Mucosa of stomach (tissue), 1 donor: ENCODE data around the gene PARVA.

ENCODE experiments used
- H3K27me3 ChIP-seq: one replicate; pipeline ENCODE4 v1.7.0; 2013; ENCODE audit warnings: mild to moderate bottlenecking, low read length; ENCODE audit not compliant: control insufficient read depth, insufficient read depth
- H3K36me3 ChIP-seq: one replicate; pipeline ENCODE4 v1.7.0; 2013; ENCODE audit warnings: low read length; ENCODE audit not compliant: control insufficient read depth, insufficient read depth
- H3K4me1 ChIP-seq: one replicate; pipeline ENCODE4 v1.7.0; 2013; ENCODE audit warnings: mild to moderate bottlenecking, low read length; ENCODE audit not compliant: control insufficient read depth, insufficient read depth
- H3K4me3 ChIP-seq: one replicate; pipeline ENCODE4 v1.7.0; 2013; ENCODE audit warnings: low read length
- H3K9ac ChIP-seq: one replicate; pipeline ENCODE4 v1.7.0; 2013; ENCODE audit warnings: mild to moderate bottlenecking, low read length, moderate library complexity
- H3K9me3 ChIP-seq: one replicate; pipeline ENCODE4 v1.7.0; 2013; ENCODE audit warnings: mild to moderate bottlenecking, low read length, moderate library complexity; ENCODE audit not compliant: control insufficient read depth
- donor health status: Pancreatic carcinoma.

Gene PARVA

DNA sequence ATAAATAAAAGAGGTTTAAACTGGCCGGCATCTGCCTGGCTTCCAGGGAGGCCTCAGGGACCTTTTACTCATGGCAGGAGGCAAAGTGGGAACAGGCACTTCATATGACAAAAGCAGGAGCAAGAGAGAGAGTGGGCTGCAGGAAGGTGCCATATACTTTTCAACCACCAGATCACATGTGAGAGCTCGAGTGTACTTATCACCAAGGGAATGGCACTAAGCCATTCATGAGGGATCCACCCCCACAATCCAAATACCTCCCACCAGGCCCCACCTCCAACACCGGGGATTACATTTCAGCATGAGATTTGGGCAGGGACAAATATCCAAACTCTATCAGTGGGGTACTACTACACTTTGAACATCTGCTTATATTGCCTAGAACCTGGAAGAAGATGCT lies 126.5 kb downstream of the PARVA start:
- Histone ChIP-seq H3K4me3 (no peak overlapping the region), H3K36me3 (no peaks in the 10 kb centered on the region), H3K4me1 (peaks cover 17% of the 10 kb centered on the region), H3K9me3 (no peaks in the 10 kb centered on the region), H3K9ac (no peak overlapping the region), H3K27me3 (no peaks in the 10 kb centered on the region)

DNA sequence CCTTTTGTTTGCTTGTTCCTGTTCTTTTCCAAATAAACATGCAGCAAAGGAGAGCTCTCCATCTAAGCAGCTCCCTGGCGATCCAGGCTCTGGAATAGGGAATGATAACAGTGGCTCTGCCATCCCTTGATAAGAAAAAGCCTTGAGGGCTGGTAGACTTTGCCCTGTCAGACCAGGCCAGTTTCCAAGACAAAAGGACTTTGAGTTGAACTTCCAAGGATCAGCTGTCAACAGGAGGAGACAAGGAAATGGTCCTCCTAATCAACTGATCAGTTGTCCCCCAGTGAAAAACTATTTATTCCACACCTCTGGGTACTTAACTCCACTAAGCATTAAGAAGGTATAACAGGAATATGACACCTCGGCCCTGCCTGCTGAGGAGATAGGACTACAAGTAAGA lies 127.8 kb downstream of the PARVA start:
- no peaks in the 10 kb centered on the region for H3K27me3 ChIP-seq
- H3K4me1 ChIP-seq, result peaks cover 24% of the 10 kb centered on the region
- H3K9ac ChIP-seq, result no peak overlapping the region
- H3K9me3 ChIP-seq, result no peaks in the 10 kb centered on the region
- H3K36me3 ChIP-seq, result no peaks in the 10 kb centered on the region
- H3K4me3 ChIP-seq, result no peak overlapping the region

DNA sequence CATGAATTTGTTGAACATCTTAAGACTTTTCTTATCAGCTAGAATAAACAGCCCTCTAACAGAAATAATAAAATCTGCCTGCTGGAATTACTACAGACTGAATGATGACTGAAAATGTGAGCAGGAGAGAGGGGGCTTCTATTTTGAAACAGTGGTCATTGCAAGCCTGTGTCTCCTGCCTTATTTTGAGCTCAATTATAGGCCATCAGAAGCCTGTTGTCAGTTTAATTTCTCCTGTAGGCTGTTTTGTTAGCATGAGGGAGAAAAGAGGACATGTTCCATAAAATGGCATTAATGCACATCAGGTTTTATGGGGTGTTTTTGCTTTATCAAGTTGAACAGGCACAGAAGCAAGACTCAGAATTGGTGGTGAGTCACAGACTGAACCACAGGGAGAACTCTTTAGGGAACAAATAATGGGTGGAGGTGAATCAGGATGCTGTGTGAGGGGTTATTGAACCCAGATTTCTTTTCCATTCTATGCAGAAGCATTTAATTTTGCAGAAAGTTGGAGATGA lies 129.1 kb downstream of the PARVA start:
- Histone ChIP-seq H3K4me3 (no peak overlapping the region), H3K27me3 (no peaks in the 10 kb centered on the region), H3K9me3 (no peaks in the 10 kb centered on the region), H3K9ac (no peak overlapping the region), H3K4me1 (peaks cover 24% of the 10 kb centered on the region), H3K36me3 (no peaks in the 10 kb centered on the region)

DNA sequence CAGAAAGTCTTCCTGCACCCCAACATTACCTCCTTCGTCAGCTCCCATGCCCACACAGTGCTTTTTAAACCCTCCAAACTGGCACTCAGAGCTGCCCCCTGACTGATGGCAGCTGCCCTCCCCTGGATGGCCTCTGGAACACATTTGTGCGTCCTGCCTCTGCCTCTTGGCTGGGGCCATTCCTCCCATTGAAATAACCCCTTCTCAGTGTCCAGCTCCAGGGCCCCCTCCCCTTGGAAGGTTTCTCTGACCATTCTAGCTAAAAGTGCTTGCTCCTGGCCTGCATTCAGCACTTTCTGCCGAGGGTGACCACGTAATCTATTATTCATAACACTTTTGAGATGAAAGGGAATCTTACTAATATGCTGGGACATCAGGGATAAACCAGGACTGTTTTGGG lies 130.0 kb downstream of the PARVA start:
- no peaks in the 10 kb centered on the region for H3K36me3 ChIP-seq
- no peak overlapping the region for H3K4me3 ChIP-seq
- H3K4me1 ChIP-seq, result peaks cover 24% of the 10 kb centered on the region
- no peaks in the 10 kb centered on the region for H3K9me3 ChIP-seq
- H3K9ac ChIP-seq, result no peak overlapping the region
- no peaks in the 10 kb centered on the region for H3K27me3 ChIP-seq

DNA sequence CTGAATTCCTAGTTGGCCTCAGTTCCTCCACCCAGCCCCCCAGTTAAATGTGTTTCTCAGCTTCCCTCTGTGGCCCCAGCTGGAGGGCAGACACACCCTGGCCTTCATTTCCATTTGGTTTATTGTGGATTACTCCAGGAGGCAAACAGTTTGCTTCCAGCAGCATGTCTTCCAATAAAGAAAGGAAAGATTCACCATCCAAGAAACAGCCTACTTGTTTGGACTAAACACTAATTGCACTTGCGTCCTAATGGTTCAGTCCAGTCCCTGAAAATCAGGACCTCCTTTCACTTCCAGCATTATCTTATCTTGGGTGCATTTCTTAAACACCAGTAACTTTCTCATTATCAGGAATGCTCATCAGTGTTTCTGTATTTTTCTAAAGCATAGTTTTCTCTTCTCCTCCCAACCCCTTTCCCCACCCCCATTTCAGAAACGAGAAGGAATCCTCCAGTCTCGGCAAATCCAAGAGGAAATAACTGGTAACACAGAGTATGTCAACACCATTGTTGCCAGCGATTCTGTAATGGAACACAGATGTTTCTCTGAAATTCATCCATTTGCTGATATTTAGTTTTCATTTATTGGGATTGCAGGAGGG lies 130.9 kb downstream of the PARVA start:
- H3K36me3 ChIP-seq, result no peaks in the 10 kb centered on the region
- no peaks in the 10 kb centered on the region for H3K9me3 ChIP-seq
- H3K27me3 ChIP-seq, result no peaks in the 10 kb centered on the region
- H3K4me3 ChIP-seq, result no peak overlapping the region
- H3K9ac ChIP-seq, result no peak overlapping the region
- H3K4me1 ChIP-seq, result peaks cover 18% of the 10 kb centered on the region

DNA sequence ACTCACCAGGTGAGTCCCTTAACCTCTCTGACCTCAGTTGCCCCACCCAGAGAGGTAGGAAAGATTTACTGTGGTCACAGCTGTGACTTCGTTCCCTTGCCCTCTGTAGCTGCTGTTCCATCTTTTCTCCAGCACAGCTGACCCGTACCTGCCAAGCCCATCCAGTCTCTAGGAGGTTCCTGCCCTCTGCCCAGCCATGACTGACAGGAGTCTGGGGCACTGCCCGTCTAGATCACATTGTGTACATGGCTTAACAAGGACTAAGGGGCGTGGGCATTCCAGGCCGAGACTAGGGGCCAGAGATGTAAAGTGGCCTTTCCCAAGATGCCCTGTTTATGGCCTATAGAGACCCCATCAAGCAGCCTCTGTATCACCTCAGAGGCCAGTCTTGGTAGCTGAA lies 132.0 kb downstream of the PARVA start:
- Histone ChIP-seq H3K9ac (no peak overlapping the region), H3K4me1 (peaks cover 11% of the 10 kb centered on the region), H3K36me3 (no peaks in the 10 kb centered on the region), H3K9me3 (no peaks in the 10 kb centered on the region), H3K27me3 (no peaks in the 10 kb centered on the region), H3K4me3 (no peak overlapping the region)

DNA sequence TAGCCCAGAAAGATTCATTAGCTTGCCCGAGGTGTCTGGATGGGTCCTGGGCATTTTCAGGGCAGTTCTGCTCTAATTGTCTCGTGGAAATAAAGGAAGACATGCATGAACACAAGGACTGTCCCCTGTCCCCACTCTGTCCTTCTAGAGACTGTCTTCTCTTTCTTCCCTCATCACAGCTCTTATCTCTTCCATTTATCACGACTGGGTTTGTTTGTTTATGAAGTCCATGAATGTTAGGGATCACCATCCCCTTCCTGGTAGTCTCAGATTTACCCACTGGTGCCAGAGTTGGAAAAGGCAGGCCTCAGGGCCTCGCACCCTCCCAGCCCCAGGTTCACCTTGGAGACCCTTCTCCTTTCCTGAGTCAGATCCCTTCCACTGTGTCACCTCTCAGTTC lies 134.8 kb downstream of the PARVA start:
- Histone ChIP-seq H3K9me3 (no peaks in the 10 kb centered on the region), H3K4me1 (peaks cover 11% of the 10 kb centered on the region), H3K9ac (no peak overlapping the region), H3K36me3 (no peaks in the 10 kb centered on the region), H3K4me3 (no peak overlapping the region), H3K27me3 (no peaks in the 10 kb centered on the region)

DNA sequence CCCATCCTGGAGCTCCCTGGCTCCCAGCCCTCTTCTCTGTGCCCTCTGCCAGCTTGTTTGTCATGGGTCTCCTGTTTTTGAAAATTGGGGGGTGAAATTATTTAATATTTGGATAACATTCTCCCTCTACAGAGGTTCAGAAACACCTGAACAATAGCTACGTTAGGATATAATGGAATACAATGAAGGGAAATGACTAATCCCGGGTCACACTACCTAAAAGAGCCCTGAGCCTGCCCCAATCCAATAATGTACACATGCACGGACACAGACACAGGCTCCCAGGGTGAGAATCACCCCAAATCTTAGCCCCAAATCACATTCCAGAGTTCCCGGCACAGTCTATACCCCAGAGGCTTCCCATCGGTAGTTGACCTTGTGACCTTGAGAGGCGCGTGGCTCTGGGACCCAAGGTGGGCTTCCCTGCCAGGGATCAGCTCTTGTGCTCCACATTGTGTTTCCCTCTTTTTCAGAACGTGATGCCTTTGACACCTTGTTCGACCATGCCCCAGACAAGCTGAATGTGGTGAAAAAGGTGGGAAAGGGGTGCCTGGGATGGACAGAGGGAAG lies 135.5 kb downstream of the PARVA start:
- Histone ChIP-seq H3K4me3 (no peak overlapping the region), H3K4me1 (peaks cover 8% of the 10 kb centered on the region), H3K27me3 (no peaks in the 10 kb centered on the region), H3K36me3 (no peaks in the 10 kb centered on the region), H3K9ac (no peak overlapping the region), H3K9me3 (no peaks in the 10 kb centered on the region)

DNA sequence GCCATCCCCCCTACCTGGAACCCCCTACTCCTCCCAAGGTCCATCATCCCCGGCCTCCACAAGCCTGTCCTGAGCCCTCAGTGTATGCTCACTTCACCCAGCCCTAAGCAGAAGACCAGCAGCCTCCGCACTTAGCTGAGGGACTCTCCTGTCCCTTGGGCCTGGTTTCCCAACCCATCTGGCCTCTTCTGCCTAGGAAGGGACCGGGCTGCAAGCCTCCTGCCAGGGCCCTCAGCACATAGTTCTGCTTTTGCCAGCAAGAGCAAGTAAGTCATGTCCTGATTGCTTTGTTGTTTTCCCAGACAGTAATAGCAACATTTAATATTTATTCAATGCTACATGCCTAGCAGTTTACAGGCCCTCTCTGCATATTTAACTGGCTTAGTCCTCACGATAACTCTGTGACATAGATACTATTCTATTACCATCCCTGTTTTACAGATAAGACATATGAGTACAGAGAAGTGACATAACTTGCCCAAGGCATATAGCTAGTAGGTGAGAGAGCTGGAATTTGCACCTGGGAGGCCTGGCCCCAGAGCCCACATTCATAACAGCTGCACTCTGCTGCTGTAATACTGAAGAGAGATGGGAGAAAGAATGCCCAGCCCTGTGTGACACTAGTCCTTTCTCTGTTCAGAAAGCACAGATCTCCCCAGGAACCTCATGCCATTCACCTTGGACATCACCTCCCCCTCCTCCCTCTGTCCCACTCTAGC lies 139.2 kb downstream of the PARVA start:
- Histone ChIP-seq H3K36me3 (no peaks in the 10 kb centered on the region), H3K4me1 (no peaks in the 10 kb centered on the region), H3K4me3 (no peak overlapping the region), H3K27me3 (no peaks in the 10 kb centered on the region), H3K9me3 (no peaks in the 10 kb centered on the region), H3K9ac (no peak overlapping the region)

DNA sequence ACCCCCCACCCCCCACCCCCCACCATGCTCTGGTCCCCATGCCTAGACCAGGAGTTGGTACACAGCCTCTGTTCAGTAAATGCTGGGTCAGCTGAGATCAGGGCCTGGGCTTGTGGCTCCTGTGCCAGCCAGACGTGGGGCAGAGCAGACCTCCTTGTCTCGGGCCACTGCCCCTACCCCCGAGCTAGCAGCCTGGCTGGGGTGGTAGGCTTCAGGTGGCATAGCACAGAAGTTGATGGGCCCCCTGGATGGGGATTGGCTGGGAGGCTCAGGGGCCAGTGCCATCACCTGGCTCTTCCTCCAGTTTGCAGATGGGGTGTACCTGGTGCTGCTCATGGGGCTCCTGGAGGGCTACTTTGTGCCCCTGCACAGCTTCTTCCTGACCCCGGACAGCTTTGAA lies 139.9 kb downstream of the PARVA start:
- H3K9ac ChIP-seq, result no peak overlapping the region
- H3K4me3 ChIP-seq, result no peak overlapping the region
- no peaks in the 10 kb centered on the region for H3K27me3 ChIP-seq
- no peaks in the 10 kb centered on the region for H3K36me3 ChIP-seq
- no peaks in the 10 kb centered on the region for H3K9me3 ChIP-seq
- no peaks in the 10 kb centered on the region for H3K4me1 ChIP-seq

DNA sequence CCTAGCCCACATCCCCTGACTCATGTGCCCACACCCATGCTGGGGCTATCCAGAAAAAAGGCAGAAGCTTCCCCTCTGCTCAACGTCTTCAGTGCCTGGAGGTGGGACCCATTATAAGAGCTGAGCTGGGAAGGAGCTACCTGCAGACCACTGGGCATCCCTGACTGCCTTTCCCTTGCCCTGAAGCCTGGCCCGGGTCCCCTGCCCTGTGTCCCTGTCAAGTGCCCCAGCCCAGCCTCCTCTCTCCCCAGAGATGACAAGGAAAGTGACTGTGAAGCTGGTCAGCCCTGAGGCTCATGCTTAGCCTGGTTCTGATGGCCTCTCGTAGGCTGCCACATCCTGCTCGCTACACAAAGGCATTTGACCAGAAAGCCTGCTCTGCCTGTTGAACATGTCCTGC lies 140.4 kb downstream of the PARVA start:
- H3K27me3 ChIP-seq, result no peaks in the 10 kb centered on the region
- no peaks in the 10 kb centered on the region for H3K4me1 ChIP-seq
- no peaks in the 10 kb centered on the region for H3K9me3 ChIP-seq
- H3K4me3 ChIP-seq, result no peak overlapping the region
- H3K9ac ChIP-seq, result no peak overlapping the region
- no peaks in the 10 kb centered on the region for H3K36me3 ChIP-seq

DNA sequence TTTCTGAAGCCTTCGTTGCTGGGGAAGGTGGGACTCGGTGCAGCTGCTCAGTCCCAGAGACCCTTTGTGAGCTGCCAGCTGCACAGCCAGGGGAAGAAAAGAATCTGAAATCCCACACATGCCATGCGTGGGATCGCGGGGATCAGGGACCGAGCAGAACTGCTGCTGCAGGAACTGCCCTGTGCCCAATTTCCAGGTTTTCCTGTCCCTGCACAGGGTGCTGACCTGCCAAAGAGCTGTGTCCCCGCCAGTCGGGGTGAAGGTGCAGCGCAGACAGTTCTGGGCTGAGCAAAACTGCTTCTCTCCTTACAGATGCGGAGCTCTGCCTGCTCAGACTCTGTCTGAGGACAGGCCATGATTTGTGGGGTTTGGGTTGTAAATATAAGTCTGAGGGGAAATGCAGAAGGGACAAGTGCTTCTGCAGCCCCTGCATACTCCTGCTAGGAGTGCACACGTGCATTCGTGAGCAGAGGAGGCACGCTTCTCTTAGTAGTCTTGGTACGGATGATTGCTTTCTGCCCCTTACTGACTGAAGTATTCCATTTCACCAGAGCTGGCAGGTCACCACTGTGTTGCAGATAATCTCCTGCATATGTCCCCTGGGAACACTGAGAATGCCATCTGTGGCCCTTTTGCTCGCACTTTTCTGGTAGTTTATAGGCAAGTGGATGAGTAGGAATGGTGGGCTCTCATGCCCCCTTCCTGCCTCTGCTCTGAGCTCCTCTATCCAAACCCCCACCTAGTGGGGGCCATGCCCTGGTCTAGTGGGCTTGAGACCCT lies 141.4 kb downstream of the PARVA start:
- Histone ChIP-seq H3K27me3 (no peaks in the 10 kb centered on the region), H3K4me1 (no peaks in the 10 kb centered on the region), H3K9me3 (no peaks in the 10 kb centered on the region), H3K36me3 (no peaks in the 10 kb centered on the region), H3K9ac (no peak overlapping the region), H3K4me3 (no peak overlapping the region)
